Measurements from ENCODE around the gene FRMD5.

DNA sequence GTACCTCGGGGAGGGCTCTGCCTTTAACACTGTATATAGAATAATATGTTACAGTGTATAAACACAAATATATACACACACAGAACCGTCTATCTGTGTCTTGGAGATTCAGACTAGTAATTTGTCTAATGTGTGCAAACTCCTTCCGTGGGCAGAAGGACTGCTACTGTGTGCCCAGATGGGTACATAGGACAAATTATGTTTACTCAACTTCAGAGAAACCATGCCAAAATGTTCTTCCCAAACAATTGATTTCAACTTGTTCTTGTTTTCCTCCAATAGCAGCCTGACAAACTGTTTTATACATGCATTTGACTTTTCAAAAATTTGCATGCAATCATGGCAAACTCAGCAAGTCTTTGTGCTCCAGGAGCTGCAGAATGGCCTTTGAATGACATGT lies 97.5 kb downstream of the FRMD5 start:
- TF ChIP-seq, protein P1, sequence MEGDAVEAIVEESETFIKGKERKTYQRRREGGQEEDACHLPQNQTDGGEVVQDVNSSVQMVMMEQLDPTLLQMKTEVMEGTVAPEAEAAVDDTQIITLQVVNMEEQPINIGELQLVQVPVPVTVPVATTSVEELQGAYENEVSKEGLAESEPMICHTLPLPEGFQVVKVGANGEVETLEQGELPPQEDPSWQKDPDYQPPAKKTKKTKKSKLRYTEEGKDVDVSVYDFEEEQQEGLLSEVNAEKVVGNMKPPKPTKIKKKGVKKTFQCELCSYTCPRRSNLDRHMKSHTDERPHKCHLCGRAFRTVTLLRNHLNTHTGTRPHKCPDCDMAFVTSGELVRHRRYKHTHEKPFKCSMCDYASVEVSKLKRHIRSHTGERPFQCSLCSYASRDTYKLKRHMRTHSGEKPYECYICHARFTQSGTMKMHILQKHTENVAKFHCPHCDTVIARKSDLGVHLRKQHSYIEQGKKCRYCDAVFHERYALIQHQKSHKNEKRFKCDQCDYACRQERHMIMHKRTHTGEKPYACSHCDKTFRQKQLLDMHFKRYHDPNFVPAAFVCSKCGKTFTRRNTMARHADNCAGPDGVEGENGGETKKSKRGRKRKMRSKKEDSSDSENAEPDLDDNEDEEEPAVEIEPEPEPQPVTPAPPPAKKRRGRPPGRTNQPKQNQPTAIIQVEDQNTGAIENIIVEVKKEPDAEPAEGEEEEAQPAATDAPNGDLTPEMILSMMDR (IDR thresholded peaks at IDR 0.05) = no peak
- no peak for TF ChIP-seq EP300 (IDR thresholded peaks at IDR 0.05; ENCODE audit: low read depth)
